Bronchial epithelial cell (primary cell): ENCODE measurements around the gene IRF2. TPM values are rescaled to one million over a fixed set of nuclear protein-coding genes. Genes with fewer than 3 reads are reported as not detected.
A peak's percentile ranks its signal among the peaks of the same experiment; 100 is the strongest.
"Not testable (repeated sequence)": the region's sequence is repeated elsewhere in the genome, so short reads cannot be mapped to it uniquely, and the experiment has no call there.

Experiments
- DNase-seq: peaks from one replicate; pipeline ENCODE4 v3.0.0-alpha.2; 2010; ENCODE audit warnings: low read depth
- FAIRE-seq: peaks from 2 replicates; lab custom pipeline; 2011; peaks lifted over from hg19 to GRCh38; lab: Jason Lieb, UNC
- H3K27me3 ChIP-seq: 2 replicates; pipeline ENCODE4 v1.5.1; 2011; ENCODE audit warnings: low read length; ENCODE audit not compliant: control insufficient read depth, insufficient read depth
- H3K36me3 ChIP-seq: 2 replicates; pipeline ENCODE4 v1.5.1; 2011; ENCODE audit warnings: low read length; ENCODE audit not compliant: control insufficient read depth, insufficient read depth
- H3K4me3 ChIP-seq: 2 replicates; pipeline ENCODE4 v1.5.1; 2011; ENCODE audit warnings: mild to moderate bottlenecking, low read depth, low read length, control low read depth
- CTCF ChIP-seq: IDR thresholded peaks from 2 replicates; pipeline ENCODE4 v1.5.1; 2011; ENCODE audit warnings: mild to moderate bottlenecking, moderate library complexity, low read length, control low read depth, inconsistent platforms; ENCODE audit not compliant: insufficient read depth, severe bottlenecking
- total RNA-seq: library from RNA; depleted of rRNA; stranded (reverse); fragments of >200 nt; gene quantifications from 2 replicates; pipeline ENCODE4 v1.2.1, GENCODE V29; 2014

IRF2 gene
- total RNA-seq, 1 donor from 2014 or later, result 16.1 TPM

DNA sequence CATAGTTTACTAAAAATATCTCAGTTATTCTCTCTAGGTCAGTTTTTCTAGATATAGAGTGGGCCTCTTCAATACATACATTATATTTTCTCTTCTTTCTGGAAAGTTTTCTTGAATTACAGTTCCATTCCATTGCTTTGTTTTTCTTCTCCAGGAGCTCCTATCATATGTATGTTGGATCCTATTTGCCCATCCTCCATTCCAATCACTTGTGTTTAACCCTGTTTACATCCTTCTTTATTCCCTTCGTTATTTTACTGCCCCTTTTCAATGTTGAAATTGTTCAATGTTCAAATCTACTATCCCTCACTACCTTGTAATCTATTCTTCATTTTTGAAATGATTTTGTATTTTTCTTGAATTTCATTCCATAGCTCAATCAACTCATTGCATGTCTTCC is 97.4 kb downstream of the IRF2 start:
- H3K4me3 ChIP-seq, result no peak overlapping the region
- no peak for TF ChIP-seq CTCF
- DNase-seq, result no peak
- no peak for FAIRE-seq
- H3K36me3 ChIP-seq, result no peaks in the 10 kb centered on the region
- H3K27me3 ChIP-seq, result no peaks in the 10 kb centered on the region

- TF ChIP-seq CTCF, result no peak
- DNase-seq, result peak; percentile 14
Measured at GRCh38 chr4:184376126-184376838, 98.1 kb downstream of the IRF2 start.

GRCh38 chr4:184375623-184376022 is 98.7 kb downstream of the IRF2 start:
- not testable (repeated sequence) for H3K27me3 ChIP-seq, H3K4me3 ChIP-seq, FAIRE-seq, H3K36me3 ChIP-seq
- peak; percentile 10 for DNase-seq

More at GRCh38 chr4:184376126-184376838, 98.1 kb downstream of the IRF2 start:
- no peak for FAIRE-seq
- Histone ChIP-seq H3K36me3 (no peaks in the 10 kb centered on the region), H3K4me3 (no peak overlapping the region), H3K27me3 (no peaks in the 10 kb centered on the region)

DNA sequence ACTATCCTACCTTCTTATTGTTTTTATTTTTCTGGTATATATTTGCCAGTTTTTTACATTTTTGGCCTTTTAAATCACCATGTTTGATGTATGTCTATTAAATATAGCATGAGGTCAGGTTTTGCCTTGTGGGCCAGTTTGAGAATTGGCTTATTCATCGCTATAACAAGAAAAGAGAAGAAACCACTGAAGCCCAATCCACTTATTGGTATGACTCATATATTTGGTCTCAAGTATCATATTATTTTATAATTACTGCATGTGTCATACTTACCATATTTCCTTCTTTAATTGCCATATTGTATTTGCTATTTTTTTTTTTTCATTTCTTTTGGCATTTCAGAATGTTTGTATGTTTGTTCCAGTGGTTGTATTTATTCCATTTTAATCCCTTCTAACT is 99.3 kb downstream of the IRF2 start:
- TF ChIP-seq CTCF, result no peak
- no peaks in the 10 kb centered on the region for H3K36me3 ChIP-seq
- DNase-seq, result peak; percentile 86
- no peaks in the 10 kb centered on the region for H3K27me3 ChIP-seq
- FAIRE-seq, result no peak
- no peak overlapping the region for H3K4me3 ChIP-seq

DNA sequence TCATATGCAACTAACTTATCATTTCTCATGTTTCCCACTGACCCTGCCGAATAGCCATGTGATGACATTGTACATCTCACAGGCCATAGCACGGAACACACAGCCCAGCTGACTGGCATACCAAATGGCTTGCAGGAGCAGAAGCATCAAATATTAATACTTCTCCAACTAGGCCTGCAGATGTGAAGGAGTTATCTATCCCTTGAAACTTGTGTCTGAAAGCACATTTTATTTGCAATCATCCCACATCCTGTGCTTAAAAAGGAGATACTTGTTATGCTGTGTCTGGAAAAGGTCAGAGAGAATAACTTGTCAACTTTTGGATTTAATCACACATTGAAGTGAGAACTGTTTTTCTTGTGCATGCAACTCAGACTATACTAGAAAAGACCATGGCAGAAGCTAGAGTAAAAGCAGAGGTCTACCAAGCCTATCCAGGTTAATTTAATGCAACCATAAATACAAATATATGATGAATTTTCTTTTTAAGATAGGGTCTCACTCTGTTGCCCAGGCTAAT is 100.4 kb downstream of the IRF2 start:
- no peaks in the 10 kb centered on the region for H3K36me3 ChIP-seq
- DNase-seq (no peak), FAIRE-seq (no peak)
- TF ChIP-seq CTCF, result no peak
- no peak overlapping the region for H3K4me3 ChIP-seq
- no peaks in the 10 kb centered on the region for H3K27me3 ChIP-seq

DNA sequence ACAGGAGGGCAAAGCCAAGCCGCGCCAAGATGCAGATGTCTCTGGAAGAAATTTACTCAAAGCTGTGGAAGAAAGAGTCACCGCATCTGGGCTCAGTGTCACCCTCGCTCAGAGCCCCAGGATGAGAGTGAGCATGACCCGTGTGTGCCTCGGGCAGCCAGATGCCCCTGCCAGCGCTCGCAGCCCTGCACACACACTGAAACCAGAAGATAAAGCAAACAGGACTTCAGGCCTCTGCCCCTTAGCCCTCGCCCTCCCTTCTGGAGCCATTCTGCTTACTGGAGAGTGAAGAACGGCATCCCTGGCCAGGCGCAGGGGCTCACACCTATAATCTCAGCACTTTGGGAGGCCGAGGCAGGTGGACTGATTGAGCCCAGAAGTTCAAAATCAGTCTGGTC is 103.0 kb downstream of the IRF2 start:
- H3K4me3 ChIP-seq, result no peak overlapping the region
- H3K36me3 ChIP-seq, result no peaks in the 10 kb centered on the region
- no peak for TF ChIP-seq CTCF
- DNase-seq, result no peak
- FAIRE-seq, result no peak
- no peaks in the 10 kb centered on the region for H3K27me3 ChIP-seq
